H1 (cell line): ENCODE measurements around the gene PPFIA4. TPM values are rescaled to one million over a fixed set of nuclear protein-coding genes. Genes with fewer than 3 reads are reported as not detected.

Source experiments
- CTCF ChIA-PET: fragments of 300-600 bp; sonication (Branson Sonifier 250); formaldehyde crosslinking; loops from one replicate; lab custom pipeline; 2021; ENCODE audit not compliant: partially characterized antibody; lab: Charles Lee
- POLR2A ChIA-PET: fragments of 300-600 bp; sonication (Branson Sonifier 250); formaldehyde crosslinking; loops from one replicate; lab custom pipeline; 2021; ENCODE audit warnings: inconsistent platforms; ENCODE audit not compliant: partially characterized antibody; lab: Charles Lee
- DNase-seq, 2 experiments: peaks; one replicate each; pipeline versions ENCODE4 v3.0.0 to v3.0.0-alpha.2; 2010 to 2022; ENCODE audit warnings: low spot score in 2 of 2, low read depth in 1 of 2, mixed read lengths in 1 of 2
- FAIRE-seq: peaks from 2 replicates; lab custom pipeline; 2011; peaks lifted over from hg19 to GRCh38; lab: Jason Lieb, UNC
- H2AFZ ChIP-seq: 2 replicates; pipeline ENCODE4 v1.8.1; 2012; ENCODE audit warnings: low read length, inconsistent platforms
- H2AK5ac ChIP-seq: 2 replicates; pipeline ENCODE4 v1.6.1; 2013; ENCODE audit warnings: low read depth, low read length
- H2BK120ac ChIP-seq: replicated peaks from 2 replicates; pipeline ENCODE3; 2013; ENCODE audit warnings: low read depth, low read length, inconsistent platforms
- H2BK12ac ChIP-seq: 2 replicates; pipeline ENCODE4 v1.6.1; 2013; ENCODE audit warnings: low read depth, low read length
- H2BK15ac ChIP-seq: 2 replicates; pipeline ENCODE4 v1.6.1; 2013; ENCODE audit warnings: low read length
- H2BK20ac ChIP-seq: 2 replicates; pipeline ENCODE4 v1.6.1; 2013; ENCODE audit warnings: low read length
- H2BK5ac ChIP-seq: 2 replicates; pipeline ENCODE4 v1.6.1; 2013; ENCODE audit warnings: low read depth, low read length
- H3K14ac ChIP-seq: 2 replicates; pipeline ENCODE4 v1.6.1; 2013; ENCODE audit warnings: inconsistent platforms; ENCODE audit not compliant: insufficient read length
- H3K18ac ChIP-seq: 2 replicates; pipeline ENCODE4 v1.6.1; 2013; ENCODE audit warnings: low read length; ENCODE audit errors: extremely low read depth
- H3K23ac ChIP-seq: 2 replicates; pipeline ENCODE4 v1.6.1; 2013; ENCODE audit warnings: inconsistent platforms; ENCODE audit not compliant: insufficient read length
- H3K23me2 ChIP-seq: 2 replicates; pipeline ENCODE4 v1.6.1; 2013; ENCODE audit warnings: low read depth, low read length
- H3K27ac ChIP-seq: 2 replicates; pipeline ENCODE4 v1.6.1; 2011; ENCODE audit warnings: low read depth, low read length, inconsistent platforms
- H3K27me3 ChIP-seq, 4 experiments: replicated peaks in 1 of 4; 1 replicate in 1 of 4; 2 replicates in 3 of 4; pipeline versions ENCODE4 v1.6.1 to v1.8.1; 2011 to 2013; ENCODE audit warnings: low read length in 3 of 4, mild to moderate bottlenecking in 3 of 4, inconsistent platforms in 2 of 4, mixed read lengths in 2 of 4, moderate library complexity in 1 of 4; ENCODE audit not compliant: control insufficient read depth in 3 of 4, insufficient read depth in 3 of 4; ENCODE audit errors: extremely low read depth in 1 of 4
- H3K36me3 ChIP-seq, 4 experiments: 2 replicates each; pipeline versions ENCODE4 v1.6.1 to v1.8.1; 2011 to 2013; ENCODE audit warnings: mild to moderate bottlenecking in 4 of 4, low read length in 3 of 4, moderate library complexity in 2 of 4, control low read depth in 1 of 4, inconsistent platforms in 1 of 4; ENCODE audit not compliant: insufficient read depth in 4 of 4, control insufficient read depth in 2 of 4
- H3K4ac ChIP-seq: replicated peaks from 2 replicates; pipeline ENCODE3; 2013; ENCODE audit warnings: low read length, low read depth, mixed read lengths, inconsistent platforms; ENCODE audit not compliant: insufficient read length
- H3K4me1 ChIP-seq, 4 experiments: replicated peaks in 1 of 4; 1 replicate in 1 of 4; 2 replicates in 3 of 4; pipeline versions ENCODE4 v1.6.1 to v1.8.1; 2011 to 2013; ENCODE audit warnings: low read length in 3 of 4, inconsistent platforms in 2 of 4, mixed read lengths in 1 of 4; ENCODE audit not compliant: insufficient read depth in 4 of 4, control insufficient read depth in 3 of 4
- H3K4me2 ChIP-seq, 2 experiments: 2 replicates each; pipeline versions ENCODE4 v1.6.1 to v1.8.1; 2011 to 2013; ENCODE audit warnings: low read depth in 2 of 2, low read length in 2 of 2, control low read depth in 1 of 2, inconsistent platforms in 1 of 2, mild to moderate bottlenecking in 1 of 2; ENCODE audit not compliant: insufficient read depth in 1 of 2
- H3K4me3 ChIP-seq, 4 experiments: fragments of 200-600, 300-600 bp in 1 of 4; sonication (generic), shearing (Covaris generic), sonication (Bioruptor Twin) in 1 of 4; 2 replicates each; pipeline versions ENCODE4 v1.5.1 to v1.8.1; 2011 to 2016; ENCODE audit warnings: low read length in 4 of 4, low read depth in 3 of 4, control low read depth in 2 of 4, inconsistent platforms in 2 of 4, mild to moderate bottlenecking in 2 of 4, mixed read lengths in 1 of 4, moderate library complexity in 1 of 4; ENCODE audit not compliant: insufficient read depth in 2 of 4; ENCODE audit errors: extremely low read depth in 1 of 4
- H3K56ac ChIP-seq: replicated peaks from 2 replicates; pipeline ENCODE3; 2013; ENCODE audit warnings: low read depth, mild to moderate bottlenecking, mixed read lengths, low read length, inconsistent platforms; ENCODE audit not compliant: insufficient read length
- H3K79me1 ChIP-seq: 2 replicates; pipeline ENCODE4 v1.6.1; 2013; ENCODE audit warnings: low read depth, low read length, control low read depth
- H3K79me2 ChIP-seq, 2 experiments: 2 replicates each; pipeline versions ENCODE4 v1.6.1 to v1.8.1; 2012 to 2013; ENCODE audit warnings: low read length in 2 of 2, mild to moderate bottlenecking in 2 of 2, inconsistent platforms in 1 of 2; ENCODE audit not compliant: insufficient read depth in 2 of 2, control insufficient read depth in 1 of 2
- H3K9ac ChIP-seq, 4 experiments: replicated peaks in 1 of 4; 1 replicate in 1 of 4; 2 replicates in 3 of 4; pipeline versions ENCODE4 v1.6.1 to v1.8.1; 2011 to 2013; ENCODE audit warnings: low read depth in 3 of 4, low read length in 3 of 4, control low read depth in 2 of 4, mild to moderate bottlenecking in 2 of 4, moderate library complexity in 2 of 4, inconsistent platforms in 1 of 4; ENCODE audit errors: extremely low read depth in 1 of 4
- H3K9me3 ChIP-seq, 2 experiments: 2 replicates each; pipeline versions ENCODE4 v1.6.1 to v1.8.1; 2012 to 2013; ENCODE audit warnings: mild to moderate bottlenecking in 2 of 2, moderate library complexity in 2 of 2, control low read depth in 1 of 2, inconsistent platforms in 1 of 2, low read depth in 1 of 2, low read length in 1 of 2, mixed read lengths in 1 of 2; ENCODE audit not compliant: insufficient read depth in 2 of 2
- H4K20me1 ChIP-seq, 2 experiments: replicated peaks in 1 of 2; 2 replicates each; pipeline versions ENCODE3 to v1.8.1; 2011 to 2013; ENCODE audit warnings: inconsistent platforms in 2 of 2, low read length in 2 of 2, mild to moderate bottlenecking in 1 of 2; ENCODE audit not compliant: insufficient read depth in 2 of 2, control insufficient read depth in 1 of 2
- H4K5ac ChIP-seq: 2 replicates; pipeline ENCODE4 v1.6.1; 2013; ENCODE audit warnings: low read length, low read depth, mixed read lengths, inconsistent platforms; ENCODE audit not compliant: insufficient read length
- H4K8ac ChIP-seq: 2 replicates; pipeline ENCODE4 v1.8.0; 2013; ENCODE audit warnings: mild to moderate bottlenecking, moderate library complexity, low read length, inconsistent platforms; ENCODE audit not compliant: insufficient read depth; ENCODE audit errors: extremely low read depth
- H4K91ac ChIP-seq: replicated peaks from 2 replicates; pipeline ENCODE3; 2013; ENCODE audit warnings: low read length, mixed read lengths, inconsistent platforms; ENCODE audit not compliant: insufficient read length
- CTCF ChIP-seq, 3 experiments: IDR thresholded peaks; 1 replicate in 2 of 3; 2 replicates in 1 of 3; pipeline versions ENCODE4 v1.5.1 to v1.6.1; 2011; ENCODE audit warnings: low read length in 3 of 3, mild to moderate bottlenecking in 3 of 3, inconsistent platforms in 2 of 3, low read depth in 1 of 3, moderate library complexity in 1 of 3; ENCODE audit not compliant: insufficient read depth in 1 of 3; ENCODE audit errors: control extremely low read depth in 1 of 3
- EZH2 ChIP-seq: fragments of 200-600 bp; sonication (generic); IDR thresholded peaks from 2 replicates; pipeline ENCODE4 v1.7.1; 2012; ENCODE audit warnings: low read depth, mild to moderate bottlenecking, moderate library complexity, low read length, inconsistent platforms; ENCODE audit not compliant: severe bottlenecking
- KDM5A ChIP-seq: fragments of 200-600 bp; IDR thresholded peaks from 2 replicates; pipeline ENCODE4 v1.7.1; 2012; ENCODE audit warnings: mild to moderate bottlenecking, low read length, inconsistent platforms, mixed read lengths
- POLR2AphosphoS5 ChIP-seq: IDR thresholded peaks from 2 replicates; pipeline ENCODE4 v1.6.1; 2011; ENCODE audit warnings: low read depth, low read length
- POU5F1 ChIP-seq: IDR thresholded peaks from 2 replicates; pipeline ENCODE4 v1.6.1; 2011; ENCODE audit warnings: low read depth, mild to moderate bottlenecking, low read length, moderate library complexity
- RAD21 ChIP-seq, 2 experiments: IDR thresholded peaks in 1 of 2; conservative IDR thresholded peaks in 1 of 2; 2 replicates each; pipeline ENCODE4 v1.6.1; 2011; ENCODE audit warnings: low read depth in 2 of 2, low read length in 2 of 2, improper control_type of control experiment in 1 of 2, inconsistent platforms in 1 of 2, mild to moderate bottlenecking in 1 of 2, moderate library complexity in 1 of 2
- SIRT6 ChIP-seq: IDR thresholded peaks from one replicate; pipeline ENCODE4 v1.7.1; 2012; ENCODE audit warnings: low read length, inconsistent platforms
- WGBS, 2 experiments: shearing (Covaris generic) in 1 of 2; methylation state at CpG; one replicate each; pipeline versions ENCODE4 v1.1.6 to v1.1.7; 2013 to 2015; ENCODE audit warnings: low lambda C conversion rate in 2 of 2, mixed read lengths in 2 of 2, inconsistent platforms in 1 of 2, low coverage in 1 of 2, missing lambda C conversion rate in 1 of 2; ENCODE audit not compliant: insufficient replicate concordance in 2 of 2, insufficient coverage in 1 of 2, insufficient read length in 1 of 2; ENCODE audit errors: extremely low coverage in 1 of 2, missing lambda C conversion rate in 1 of 2; 5-methylcytosine and 5-hydroxymethylcytosine counted together
- polyA plus RNA-seq, 7 experiments: library from polyadenylated mRNA; depleted of rRNA in 3 of 7; stranded (reverse) in 5 of 7; unstranded in 2 of 7; fragments of >200 nt in 5 of 7; fragments of 200-250 nt in 2 of 7; gene quantifications; 1 replicate in 5 of 7; 2 replicates in 1 of 7; 4 replicates in 1 of 7; pipeline versions ENCODE4 v1.2.1 to v1.2.3, GENCODE V29; 2011 to 2013; ENCODE audit warnings: missing spikeins in 2 of 7, mixed read lengths in 2 of 7
- total RNA-seq: library from RNA; stranded (reverse); fragmentation: NEBNext Ultra II Directional; extraction: Animal tissue kit (Norgen Biotek cat#: 25700); gene quantifications from 2 replicates; pipeline ENCODE4 v1.2.1, GENCODE V29; 2021

The PPFIA4 gene
- total and polyA plus RNA-seq, 2 of the 8 experiments (the other 6 are each of a cell fraction or from before 2014, with no cell fraction given), result 9.0 to 9.9 TPM

- H3K9ac ChIP-seq, result no peak overlapping the region
- DNase-seq (peak in 1 of 2 experiments; percentile 89), FAIRE-seq (no peak)
- no peak overlapping the region for H3K4ac ChIP-seq
- H3K79me1 ChIP-seq, result 0 out of 2 replicates have a peak, but pooled peaks cover 4% of the 10 kb centered on the region
- H3K9me3 ChIP-seq, result no peaks in the 10 kb centered on the region
- H2BK15ac ChIP-seq, result 0 out of 2 replicates have a peak overlapping the region, but pooled peaks have one; percentile 12
- no peak overlapping the region for H3K14ac ChIP-seq
- H3K36me3 ChIP-seq, result no peaks in the 10 kb centered on the region
- H3K4me2 ChIP-seq, result no peak overlapping the region
- POLR2A ChIA-PET, result interaction anchor here (0.6 to 3.0 kb wide), 16 partner anchors 8 to 228 kb away, joined by 3 to 22 read pairs (median 3); partner anchors contain the start of genes PPFIA4 and TMEM183A
- no peak overlapping the region for H3K56ac ChIP-seq
- no peak overlapping the region for H4K8ac ChIP-seq
- H2BK5ac ChIP-seq, result no peak overlapping the region
- H2BK12ac ChIP-seq, result 0 out of 2 replicates have a peak overlapping the region, but pooled peaks have one; percentile 13
- no peak overlapping the region for H4K91ac ChIP-seq
- H2BK20ac ChIP-seq, result no peak overlapping the region
- WGBS, 2 experiments, result 59% methylated on average over 10 of the region's 11 CpGs; no CpG with 5 or more reads in 1 of the 2 experiments
- no peak overlapping the region for H3K18ac ChIP-seq
- no peak overlapping the region for H4K5ac ChIP-seq
- H2BK120ac ChIP-seq, result no peak overlapping the region
- H3K4me3 ChIP-seq, result no peak overlapping the region
- peaks cover 4 to 15% (median 6%) of the 10 kb centered on the region in 4 experiments for H3K4me1 ChIP-seq
- H3K79me2 ChIP-seq, result no peaks in the 10 kb centered on the region
- no peak overlapping the region for H3K27ac ChIP-seq
- H3K23me2 ChIP-seq, result no peaks in the 10 kb centered on the region
- no peak overlapping the region for H3K23ac ChIP-seq
- H3K27me3 ChIP-seq, result no peaks in the 10 kb centered on the region
- H4K20me1 ChIP-seq, result no peaks in the 10 kb centered on the region
- H2AK5ac ChIP-seq, result no peak overlapping the region
- no peak overlapping the region for H2AFZ ChIP-seq
- CTCF ChIA-PET, result interaction anchor here (0.5 to 49.7 kb wide), 74 partner anchors 3 to 1055 kb away, joined by 3 to 1089 read pairs (median 4); partner anchors contain the start of genes ADORA1, CHI3L1, CHIT1 and CYB5R1
- TF ChIP-seq KDM5A (no peak), RAD21 (IDR thresholded peaks at IDR 0.05 in 1 of 2, conservative IDR thresholded peaks at IDR 0.05 in 1 of 2; ENCODE audit: low read depth in 2 of 2, low read length in 2 of 2) (peak; percentile 65 to 81), POLR2AphosphoS5 (no peak), SIRT6 (no peak), EZH2 (no peak), POU5F1 (no peak), CTCF (IDR thresholded peaks at IDR 0.05; ENCODE audit: control extremely low read depth in 1 of 3, insufficient read depth in 1 of 3, low read depth in 1 of 3, low read length in 3 of 3) (peak; percentile 90 to 92 (median 92))
Measured at GRCh38 chr1:203039609-203040512, 13.6 kb downstream of the PPFIA4 start.
